Caco-2 (cell line): ENCODE results near the gene MARCKSL1. TPM values are rescaled to one million over a fixed set of nuclear protein-coding genes. Genes with fewer than 3 reads are reported as not detected.

Experiments used
- BruUV-seq: library from RNA; stranded (reverse); fragments of 400-500 nt; replicated peaks from 2 replicates; lab custom pipeline; 2021; lab: Mats Ljungman, UMichigan
- CTCF ChIA-PET: fragments of 300-600 bp; sonication (Branson Sonifier 250); formaldehyde crosslinking; loops from one replicate; lab custom pipeline; 2022; ENCODE audit warnings: antibody characterized with exemption; lab: Charles Lee
- POLR2A ChIA-PET: fragments of 300-600 bp; sonication (Branson Sonifier 250); formaldehyde crosslinking; loops from one replicate; lab custom pipeline; 2022; ENCODE audit warnings: antibody characterized with exemption; lab: Charles Lee
- DNase-seq, 2 experiments: peaks; one replicate each; pipeline versions ENCODE4 v3.0.0 to v3.0.0-alpha.2; 2020 to 2022
- H3K27me3 ChIP-seq: replicated peaks from 2 replicates; pipeline ENCODE4 v1.6.0; 2011; ENCODE audit warnings: low read length; ENCODE audit not compliant: control insufficient read depth, insufficient read depth
- H3K36me3 ChIP-seq: 2 replicates; pipeline ENCODE4 v1.5.1; 2011; ENCODE audit warnings: low read length; ENCODE audit not compliant: control insufficient read depth, insufficient read depth
- H3K4me1 ChIP-seq: fragments of 250-450 bp; sonication (Bioruptor Pico); 2 replicates; pipeline ENCODE4 v1.5.1; 2020; ENCODE audit warnings: mild to moderate bottlenecking
- H3K4me3 ChIP-seq: 2 replicates; pipeline ENCODE4 v1.5.1; 2011; ENCODE audit warnings: low read depth, mild to moderate bottlenecking, control low read depth, low read length
- H3K9me3 ChIP-seq: fragments of 250-450 bp; sonication (Bioruptor Pico); 2 replicates; pipeline ENCODE4 v1.5.1; 2020; ENCODE audit warnings: mild to moderate bottlenecking, moderate library complexity
- H3K27ac Mint-ChIP-seq: one replicate; pipeline ENCODE4 v1.8.0; 2022; ENCODE audit warnings: mixed read lengths; ENCODE audit not compliant: unreplicated experiment
- H3K27me3 Mint-ChIP-seq: one replicate; pipeline ENCODE4 v1.8.0; 2022; ENCODE audit warnings: mixed read lengths; ENCODE audit not compliant: insufficient read depth, unreplicated experiment
- H3K36me3 Mint-ChIP-seq: one replicate; pipeline ENCODE4 v1.8.0; 2022; ENCODE audit warnings: mild to moderate bottlenecking, mixed read lengths; ENCODE audit not compliant: insufficient read depth, unreplicated experiment
- H3K4me1 Mint-ChIP-seq: one replicate; pipeline ENCODE4 v1.8.0; 2022; ENCODE audit warnings: low read depth, mixed read lengths; ENCODE audit not compliant: unreplicated experiment
- H3K4me3 Mint-ChIP-seq: one replicate; pipeline ENCODE4 v1.8.0; 2022; ENCODE audit warnings: mild to moderate bottlenecking, moderate library complexity, mixed read lengths; ENCODE audit not compliant: unreplicated experiment
- H3K9me3 Mint-ChIP-seq: one replicate; pipeline ENCODE4 v1.8.0; 2022; ENCODE audit warnings: mixed read lengths; ENCODE audit not compliant: unreplicated experiment
- intact Hi-C: fragments of 100-400 bp; cut with micrococcal nuclease; formaldehyde crosslinking; loops from one replicate; pipeline ENCODE4 v1.10.0; 2022; ENCODE audit not compliant: unreplicated experiment
- total RNA-seq: library from RNA; stranded (reverse); gene quantifications from 2 replicates; pipeline ENCODE4 v1.2.3, GENCODE V29; 2022
- TF ChIP-seq, protein P1 (sequence below), 2 experiments: fragments of 200-600 bp in 1 of 2; IDR thresholded peaks; 1 replicate in 1 of 2; 2 replicates in 1 of 2; pipeline versions ENCODE4 v1.5.1 to v1.8.0; 2011 to 2022; ENCODE audit warnings: antibody characterized with exemption in 1 of 2, control low read depth in 1 of 2, inconsistent platforms in 1 of 2, low read depth in 1 of 2, low read length in 1 of 2, mild to moderate bottlenecking in 1 of 2, moderate library complexity in 1 of 2; ENCODE audit not compliant: insufficient read depth in 1 of 2, severe bottlenecking in 1 of 2, unreplicated experiment in 1 of 2

The MARCKSL1 gene
- total RNA-seq, 1 experiment from 2014 or later = 150 TPM

DNA sequence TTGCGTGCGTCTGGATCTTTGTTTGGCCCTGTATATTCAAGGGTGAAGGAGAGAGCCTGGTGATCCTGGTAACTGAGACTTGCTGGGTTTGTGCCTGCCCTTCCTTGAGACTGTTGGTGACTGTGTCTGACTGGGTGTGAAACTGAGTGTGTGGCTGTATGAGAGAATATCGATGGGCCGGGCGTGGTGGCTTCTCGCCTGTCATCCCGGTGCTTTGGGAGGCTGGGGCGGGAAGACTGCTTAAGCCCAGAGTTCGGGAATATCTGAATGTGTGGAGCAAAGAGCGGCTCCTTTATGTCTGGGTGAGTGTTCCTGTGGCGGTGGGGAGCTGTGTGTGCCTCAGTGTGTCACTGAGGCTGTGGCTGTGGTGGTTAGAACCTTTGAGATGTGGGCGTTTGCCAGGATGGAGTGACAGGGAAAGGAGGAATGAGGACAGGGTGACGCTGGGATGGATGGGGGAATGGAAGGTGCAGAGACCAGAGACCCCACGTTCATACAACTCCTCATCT lies 2.7 kb upstream of the MARCKSL1 start:
- H3K4me3 Mint-ChIP-seq = no peak overlapping the region
- peaks cover 15% of the 10 kb centered on the region; the same call in 1 of the 2 replicates for H3K4me1 ChIP-seq

DNA sequence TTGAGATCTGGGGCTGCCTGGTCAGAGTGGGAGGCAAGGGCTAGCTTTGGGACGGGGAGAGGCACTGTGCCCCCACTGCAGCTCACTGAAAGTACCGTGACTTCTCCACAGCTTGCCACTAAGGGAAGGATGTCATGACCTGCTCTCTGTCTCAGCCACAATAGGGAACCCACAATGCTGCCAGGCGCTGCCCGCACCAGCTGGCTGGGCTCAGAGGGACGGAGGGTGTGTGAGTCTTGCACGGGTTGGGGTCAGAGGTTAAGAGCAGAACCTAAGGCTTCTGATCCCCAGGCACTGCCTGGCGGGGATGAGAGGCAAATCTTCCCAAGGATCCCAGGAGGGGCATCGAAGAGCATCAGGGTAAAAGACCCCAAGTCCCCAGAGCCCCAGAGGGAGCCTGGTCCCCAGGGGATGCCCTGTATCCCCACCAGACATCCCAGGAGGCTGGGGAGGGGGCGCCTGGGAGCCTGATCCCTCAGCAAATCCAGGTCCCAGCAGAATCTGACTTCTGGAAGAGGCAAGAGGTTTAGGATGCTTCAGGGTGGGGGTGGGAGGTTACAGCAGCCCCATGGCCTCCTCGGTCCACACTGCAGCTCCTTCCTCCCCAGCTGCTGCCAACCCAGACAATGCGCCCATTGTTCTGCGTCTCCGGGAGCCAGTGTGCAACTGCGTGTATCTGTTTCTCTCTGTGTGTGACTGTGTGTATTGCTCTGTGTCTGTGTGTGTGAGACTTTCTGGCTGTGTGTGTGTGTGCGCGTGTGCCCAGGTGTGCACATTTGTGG lies 2.0 kb upstream of the MARCKSL1 start:
- ChIA-PET POLR2A (no interaction called here), CTCF (interaction anchor here (0.7 kb wide), 1 partner anchor 127 kb away, joined by 7 read pairs; no protein-coding TSS in a partner anchor)
- Mint-ChIP-seq H3K4me1 (peaks cover 10% of the 10 kb centered on the region), H3K4me3 (no peak overlapping the region), H3K27ac (peak overlapping the region; percentile 14), H3K36me3 (peaks cover 37% of the 10 kb centered on the region), H3K27me3 (no peaks in the 10 kb centered on the region), H3K9me3 (no peaks in the 10 kb centered on the region)
- Histone ChIP-seq H3K9me3 (no peaks in the 10 kb centered on the region), H3K4me3 (no peak overlapping the region), H3K36me3 (0 out of 2 replicates have a peak, but pooled peaks cover 2% of the 10 kb centered on the region), H3K27me3 (no peaks in the 10 kb centered on the region), H3K4me1 (peaks cover 15% of the 10 kb centered on the region)
- intact Hi-C loops = no loop called here
- no TSS peak for BruUV-seq
- no peak for DNase-seq
- TF ChIP-seq, protein P1, sequence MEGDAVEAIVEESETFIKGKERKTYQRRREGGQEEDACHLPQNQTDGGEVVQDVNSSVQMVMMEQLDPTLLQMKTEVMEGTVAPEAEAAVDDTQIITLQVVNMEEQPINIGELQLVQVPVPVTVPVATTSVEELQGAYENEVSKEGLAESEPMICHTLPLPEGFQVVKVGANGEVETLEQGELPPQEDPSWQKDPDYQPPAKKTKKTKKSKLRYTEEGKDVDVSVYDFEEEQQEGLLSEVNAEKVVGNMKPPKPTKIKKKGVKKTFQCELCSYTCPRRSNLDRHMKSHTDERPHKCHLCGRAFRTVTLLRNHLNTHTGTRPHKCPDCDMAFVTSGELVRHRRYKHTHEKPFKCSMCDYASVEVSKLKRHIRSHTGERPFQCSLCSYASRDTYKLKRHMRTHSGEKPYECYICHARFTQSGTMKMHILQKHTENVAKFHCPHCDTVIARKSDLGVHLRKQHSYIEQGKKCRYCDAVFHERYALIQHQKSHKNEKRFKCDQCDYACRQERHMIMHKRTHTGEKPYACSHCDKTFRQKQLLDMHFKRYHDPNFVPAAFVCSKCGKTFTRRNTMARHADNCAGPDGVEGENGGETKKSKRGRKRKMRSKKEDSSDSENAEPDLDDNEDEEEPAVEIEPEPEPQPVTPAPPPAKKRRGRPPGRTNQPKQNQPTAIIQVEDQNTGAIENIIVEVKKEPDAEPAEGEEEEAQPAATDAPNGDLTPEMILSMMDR (IDR thresholded peaks at IDR 0.05; ENCODE audit: insufficient read depth in 1 of 2, low read depth in 1 of 2, low read length in 1 of 2, severe bottlenecking in 1 of 2, unreplicated experiment in 1 of 2) = no peak

More for the DNA sequence above, 2.7 kb upstream of the MARCKSL1 start:
- intact Hi-C loops = no loop called here
- Mint-ChIP-seq H3K36me3 (peaks cover 30% of the 10 kb centered on the region), H3K9me3 (no peaks in the 10 kb centered on the region), H3K4me1 (peaks cover 6% of the 10 kb centered on the region), H3K27me3 (no peaks in the 10 kb centered on the region), H3K27ac (peak overlapping the region; percentile 14)
- TF ChIP-seq, protein P1 (IDR thresholded peaks at IDR 0.05; ENCODE audit: insufficient read depth in 1 of 2, low read depth in 1 of 2, low read length in 1 of 2, severe bottlenecking in 1 of 2, unreplicated experiment in 1 of 2) = no peak
- no TSS peak for BruUV-seq
- Histone ChIP-seq H3K4me3 (no peak overlapping the region), H3K36me3 (0 out of 2 replicates have a peak, but pooled peaks cover 2% of the 10 kb centered on the region), H3K27me3 (no peaks in the 10 kb centered on the region), H3K9me3 (no peaks in the 10 kb centered on the region)
- ChIA-PET CTCF (no interaction called here), POLR2A (no interaction called here)
- no peak for DNase-seq

DNA sequence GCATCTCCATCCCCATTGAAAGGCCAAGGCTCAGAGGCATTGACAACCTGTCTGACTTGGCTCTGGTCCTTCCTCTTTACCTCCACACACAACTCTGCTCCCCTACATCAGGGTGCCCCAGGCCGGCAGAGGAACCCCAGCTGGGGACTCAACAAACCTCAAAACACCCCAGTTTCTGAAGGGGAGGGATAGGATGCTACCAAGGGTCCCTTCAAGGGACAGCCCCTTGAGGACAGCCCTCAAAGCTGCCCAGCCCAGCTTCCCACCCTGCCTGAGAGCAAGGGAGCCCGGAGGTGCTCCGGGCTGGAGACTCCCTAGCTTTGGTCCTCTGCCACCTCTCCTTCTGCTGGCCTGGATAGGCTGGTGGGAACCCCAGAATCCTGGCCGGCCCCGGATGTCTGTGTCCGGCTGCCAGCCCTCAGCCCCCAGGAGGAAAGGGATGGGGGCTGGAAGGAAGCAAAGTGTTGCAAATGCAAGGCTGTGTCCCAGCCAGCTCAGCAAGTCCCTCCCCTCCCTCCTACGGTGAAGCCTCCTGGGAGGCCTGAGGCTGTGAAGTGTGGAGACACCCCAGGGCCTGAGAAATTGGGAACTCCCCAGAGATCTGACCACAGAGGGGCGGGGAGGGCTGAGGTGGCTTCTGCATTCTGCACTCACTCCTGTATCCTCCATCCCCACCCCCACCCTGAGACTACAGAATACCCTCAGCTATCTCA lies 1.1 kb upstream of the MARCKSL1 start:
- Histone ChIP-seq H3K36me3 (0 out of 2 replicates have a peak, but pooled peaks cover 2% of the 10 kb centered on the region), H3K4me3 (no peak overlapping the region), H3K4me1 (peaks cover 22% of the 10 kb centered on the region), H3K27me3 (no peaks in the 10 kb centered on the region), H3K9me3 (no peaks in the 10 kb centered on the region)
- TF ChIP-seq, protein P1 (IDR thresholded peaks at IDR 0.05; ENCODE audit: insufficient read depth in 1 of 2, low read depth in 1 of 2, low read length in 1 of 2, severe bottlenecking in 1 of 2, unreplicated experiment in 1 of 2) = no peak
- Mint-ChIP-seq H3K36me3 (peaks cover 46% of the 10 kb centered on the region), H3K4me3 (peak overlapping the region; percentile 83), H3K9me3 (no peaks in the 10 kb centered on the region), H3K27ac (no peak overlapping the region), H3K27me3 (no peaks in the 10 kb centered on the region), H3K4me1 (peaks cover 16% of the 10 kb centered on the region)
- intact Hi-C loops = no loop called here
- DNase-seq = no peak
- no TSS peak for BruUV-seq
- POLR2A ChIA-PET = no interaction called here
- CTCF ChIA-PET = interaction anchor here (0.6 to 0.7 kb wide), 2 partner anchors 60 to 127 kb away, joined by 3 to 7 read pairs; no protein-coding TSS in a partner anchor
